ENCODE measurements around the gene MRPL49. TPM values are rescaled to one million over a fixed set of nuclear protein-coding genes. Genes with fewer than 3 reads are reported as not detected.

Gene MRPL49
- total RNA-seq, 3 donors from 2014 or later (not counting 1 experiment from before 2014, with no cell fraction given) = 36.8 to 37.5 (median 36.9) TPM

GRCh38 chr11:65151331-65151899 is 29.3 kb downstream of the MRPL49 start:
- H3K9me3 ChIP-seq (ENCODE audit: control insufficient read depth, insufficient read depth, low read length) = no peaks in the 10 kb centered on the region
- WGBS (ENCODE audit: insufficient coverage) = 51% methylated on average over 3 of the region's 3 CpGs
- Mint-ChIP-seq H3K9me3 (no peaks in the 10 kb centered on the region), H3K27ac (no peak overlapping the region), H3K4me3 (no peak overlapping the region), H3K4me1 (no peaks in the 10 kb centered on the region), H3K27me3 (ENCODE audit: low read depth in 2 of 2) (peaks cover 2 to 7% of the 10 kb centered on the region in 2 donors), H3K36me3 (no peaks in the 10 kb centered on the region)
- H3K4me3 ChIP-seq (ENCODE audit: low read length) = no peak overlapping the region
- H3K36me3 ChIP-seq (ENCODE audit: control insufficient read depth, insufficient read depth, low read length) = no peaks in the 10 kb centered on the region
- intact Hi-C loops (cut with micrococcal nuclease) = no loop called here
- TF ChIP-seq, protein P1, sequence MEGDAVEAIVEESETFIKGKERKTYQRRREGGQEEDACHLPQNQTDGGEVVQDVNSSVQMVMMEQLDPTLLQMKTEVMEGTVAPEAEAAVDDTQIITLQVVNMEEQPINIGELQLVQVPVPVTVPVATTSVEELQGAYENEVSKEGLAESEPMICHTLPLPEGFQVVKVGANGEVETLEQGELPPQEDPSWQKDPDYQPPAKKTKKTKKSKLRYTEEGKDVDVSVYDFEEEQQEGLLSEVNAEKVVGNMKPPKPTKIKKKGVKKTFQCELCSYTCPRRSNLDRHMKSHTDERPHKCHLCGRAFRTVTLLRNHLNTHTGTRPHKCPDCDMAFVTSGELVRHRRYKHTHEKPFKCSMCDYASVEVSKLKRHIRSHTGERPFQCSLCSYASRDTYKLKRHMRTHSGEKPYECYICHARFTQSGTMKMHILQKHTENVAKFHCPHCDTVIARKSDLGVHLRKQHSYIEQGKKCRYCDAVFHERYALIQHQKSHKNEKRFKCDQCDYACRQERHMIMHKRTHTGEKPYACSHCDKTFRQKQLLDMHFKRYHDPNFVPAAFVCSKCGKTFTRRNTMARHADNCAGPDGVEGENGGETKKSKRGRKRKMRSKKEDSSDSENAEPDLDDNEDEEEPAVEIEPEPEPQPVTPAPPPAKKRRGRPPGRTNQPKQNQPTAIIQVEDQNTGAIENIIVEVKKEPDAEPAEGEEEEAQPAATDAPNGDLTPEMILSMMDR (IDR thresholded peaks at IDR 0.05) = no peak
- H3K4me1 ChIP-seq (ENCODE audit: control insufficient read depth, insufficient read depth, low read length) = no peaks in the 10 kb centered on the region
- no peak for DNase-seq
- no peaks in the 10 kb centered on the region for H3K27me3 ChIP-seq (ENCODE audit: control insufficient read depth, insufficient read depth, low read length)
- ATAC-seq = no peak
- no peak overlapping the region for H3K27ac ChIP-seq (ENCODE audit: low read length)

- Mint-ChIP-seq H3K9me3 (no peaks in the 10 kb centered on the region), H3K36me3 (no peaks in the 10 kb centered on the region), H3K27ac (no peak overlapping the region), H3K27me3 (ENCODE audit: low read depth in 2 of 2) (peaks cover 2 to 7% of the 10 kb centered on the region in 2 donors), H3K4me1 (no peaks in the 10 kb centered on the region), H3K4me3 (no peak overlapping the region)
- no peaks in the 10 kb centered on the region for H3K4me1 ChIP-seq (ENCODE audit: control insufficient read depth, insufficient read depth, low read length)
- no peaks in the 10 kb centered on the region for H3K36me3 ChIP-seq (ENCODE audit: control insufficient read depth, insufficient read depth, low read length)
- 57% methylated on average over 2 of the region's 2 CpGs for WGBS (ENCODE audit: insufficient coverage)
- ATAC-seq (no peak), DNase-seq (no peak)
- TF ChIP-seq, protein P1 (IDR thresholded peaks at IDR 0.05) = no peak
- H3K27me3 ChIP-seq (ENCODE audit: control insufficient read depth, insufficient read depth, low read length) = no peaks in the 10 kb centered on the region
- H3K4me3 ChIP-seq (ENCODE audit: low read length) = no peak overlapping the region
- intact Hi-C loops (cut with micrococcal nuclease) = no loop called here
- H3K9me3 ChIP-seq (ENCODE audit: control insufficient read depth, insufficient read depth, low read length) = no peaks in the 10 kb centered on the region
- no peak overlapping the region for H3K27ac ChIP-seq (ENCODE audit: low read length)
These were observed 30.0 kb downstream of the MRPL49 start for GRCh38 chr11:65152122-65152521.

GRCh38 chr11:65156256-65156655 is 34.1 kb downstream of the MRPL49 start:
- H3K4me1 Mint-ChIP-seq = no peaks in the 10 kb centered on the region
- H3K27me3 ChIP-seq (ENCODE audit: control insufficient read depth, insufficient read depth, low read length) = no peaks in the 10 kb centered on the region
- H3K27ac Mint-ChIP-seq = no peak overlapping the region
- no peak overlapping the region for H3K4me3 ChIP-seq (ENCODE audit: low read length)
- ATAC-seq = no peak
- H3K4me1 ChIP-seq (ENCODE audit: control insufficient read depth, insufficient read depth, low read length) = no peaks in the 10 kb centered on the region
- DNase-seq = no peak
- intact Hi-C loops (cut with micrococcal nuclease) = no loop called here
- H3K4me3 Mint-ChIP-seq = no peak overlapping the region
- H3K27ac ChIP-seq (ENCODE audit: low read length) = no peak overlapping the region
- H3K27me3 Mint-ChIP-seq (ENCODE audit: low read depth in 2 of 2) = peaks cover 0 to 4% of the 10 kb centered on the region in 2 donors
- H3K36me3 ChIP-seq (ENCODE audit: control insufficient read depth, insufficient read depth, low read length) = no peaks in the 10 kb centered on the region
- H3K9me3 ChIP-seq (ENCODE audit: control insufficient read depth, insufficient read depth, low read length) = no peaks in the 10 kb centered on the region
- H3K36me3 Mint-ChIP-seq = no peaks in the 10 kb centered on the region
- 82% methylated on average over 2 of the region's 3 CpGs for WGBS (ENCODE audit: insufficient coverage)
- H3K9me3 Mint-ChIP-seq = no peaks in the 10 kb centered on the region
- TF ChIP-seq, protein P1 (IDR thresholded peaks at IDR 0.05) = no peak

DNA sequence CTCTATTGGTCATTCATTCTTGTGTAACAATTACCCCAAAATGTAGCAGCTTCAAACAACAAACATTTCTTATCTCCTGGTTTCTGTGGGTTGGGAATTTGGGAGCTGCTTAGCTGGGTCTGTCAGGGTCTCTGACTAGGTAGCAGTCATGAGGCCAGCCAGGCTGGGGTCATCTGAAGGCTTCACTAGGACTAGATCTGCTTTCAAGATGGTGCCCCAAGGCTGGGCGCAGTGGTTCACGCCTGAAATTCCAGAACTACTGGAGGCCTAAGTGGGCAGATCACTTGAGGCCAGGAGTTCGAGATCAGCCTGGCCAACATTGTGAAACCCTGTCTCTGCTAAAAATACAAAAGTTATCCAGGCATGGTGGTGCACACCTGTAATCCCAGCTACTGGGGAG is 34.8 kb downstream of the MRPL49 start:
- intact Hi-C loops (cut with micrococcal nuclease) = no loop called here
- H3K27ac ChIP-seq (ENCODE audit: low read length) = no peak overlapping the region
- TF ChIP-seq, protein P1 (IDR thresholded peaks at IDR 0.05) = no peak
- Mint-ChIP-seq H3K36me3 (no peaks in the 10 kb centered on the region), H3K27ac (no peak overlapping the region), H3K4me3 (no peak overlapping the region), H3K9me3 (no peaks in the 10 kb centered on the region), H3K4me1 (no peaks in the 10 kb centered on the region), H3K27me3 (ENCODE audit: low read depth in 2 of 2) (peaks cover 0 to 4% of the 10 kb centered on the region in 2 donors)
- DNase-seq = no peak
- 91% methylated on average over 3 of the region's 3 CpGs for WGBS (ENCODE audit: insufficient coverage)
- H3K4me3 ChIP-seq (ENCODE audit: low read length) = no peak overlapping the region
- H3K4me1 ChIP-seq (ENCODE audit: control insufficient read depth, insufficient read depth, low read length) = no peaks in the 10 kb centered on the region
- H3K9me3 ChIP-seq (ENCODE audit: control insufficient read depth, insufficient read depth, low read length) = no peaks in the 10 kb centered on the region
- H3K27me3 ChIP-seq (ENCODE audit: control insufficient read depth, insufficient read depth, low read length) = no peaks in the 10 kb centered on the region
- ATAC-seq = no peak
- no peaks in the 10 kb centered on the region for H3K36me3 ChIP-seq (ENCODE audit: control insufficient read depth, insufficient read depth, low read length)

Data from natural killer cell (primary cell).